ENCODE results near the gene PSMG3. TPM values are rescaled to one million over a fixed set of nuclear protein-coding genes. Genes with fewer than 3 reads are reported as not detected.
A peak's percentile ranks its signal among the peaks of the same experiment; 100 is the strongest.

The PSMG3 gene
- total and polyA plus RNA-seq, 7 experiments from 2014 or later, result 12.1 to 57.9 (median 23.4) TPM

DNA sequence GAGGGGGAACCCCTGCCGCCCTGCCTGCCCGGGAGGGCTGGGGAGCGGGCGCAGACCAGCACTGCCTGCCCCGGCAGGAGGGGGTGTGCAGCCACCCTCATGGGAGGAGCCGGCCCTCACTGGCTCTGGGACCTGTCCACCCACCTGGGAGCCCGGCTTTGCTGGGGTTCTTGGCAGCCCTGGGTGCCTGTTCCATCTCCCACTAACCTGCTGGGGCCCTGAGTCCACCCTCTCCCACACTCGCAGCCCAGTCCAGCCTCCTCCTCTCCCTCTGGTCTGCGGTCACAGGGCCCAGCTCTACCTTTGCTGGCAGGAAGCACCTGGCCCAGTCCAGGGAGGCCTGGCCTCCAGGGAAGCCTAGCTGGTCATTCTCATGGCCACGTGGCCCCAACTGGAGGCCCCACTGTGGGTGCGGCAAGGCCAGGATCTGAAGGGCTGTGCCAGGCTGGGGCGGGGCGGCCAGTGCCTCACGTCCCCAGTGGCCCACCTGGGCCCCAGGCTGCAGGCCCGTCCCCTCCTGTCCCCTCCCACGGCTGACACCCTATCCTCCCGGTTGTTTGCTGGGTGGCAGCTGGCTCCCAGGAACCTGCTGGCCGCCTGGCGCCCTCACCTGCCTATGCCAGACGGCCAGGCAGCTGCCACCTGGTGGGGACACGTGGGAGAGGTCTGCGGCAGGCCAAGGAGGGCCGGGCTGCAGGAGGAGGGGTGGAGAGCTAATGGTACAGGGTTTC is 13.9 kb downstream of the PSMG3 start, which contains the start of gene TMEM184A:
Gene TMEM184A, minus strand, starts transcription at position 393 of the 731 bp plus-strand sequence. CDS start 721 bp downstream, outside the sequence.
- Histone ChIP-seq H3K27me3 (ENCODE audit: control insufficient read depth in 2 of 2, insufficient read depth in 2 of 2, low read length in 2 of 2) (no peaks in the 10 kb centered on the region), H3K4me3 (ENCODE audit: low read length) (no peak within 1 kb of the TSS), H3K27ac (ENCODE audit: low read depth, low read length) (no peak within 1 kb of the TSS), H3K36me3 (ENCODE audit: control insufficient read depth in 2 of 3, insufficient read depth in 3 of 3, low read length in 3 of 3) (no peaks in the 10 kb centered on the region), H3K4me1 (ENCODE audit: control insufficient read depth in 2 of 2, insufficient read depth in 2 of 2, low read length in 2 of 2) (no peaks in the 10 kb centered on the region), H3K9me3 (ENCODE audit: control insufficient read depth in 2 of 3, low read length in 3 of 3) (no peaks in the 10 kb centered on the region)
- Mint-ChIP-seq H3K27ac (peak within 1 kb of the TSS in 1 of 9 donors; percentile 56), H3K36me3 (no peaks in the 10 kb centered on the region), H3K9me3 (no peaks in the 10 kb centered on the region), H3K4me1 (peaks cover 0 to 4% (median 0%) of the 10 kb centered on the region in 7 donors), H3K4me3 (peak within 1 kb of the TSS in 1 of 10 donors; percentile 34), H3K27me3 (no peaks in the 10 kb centered on the region)
- POLR2A ChIA-PET, result interaction anchor here (0.6 kb wide), 1 partner anchor 1477 kb away, joined by 5 read pairs; no protein-coding TSS in a partner anchor
- DNase-seq (peak in 7 of 9 donors; percentile 48 to 67 (median 57)), ATAC-seq (peak; percentile 70)
- CTCF ChIA-PET, result interaction anchor here (0.7 to 1.0 kb wide), 6 partner anchors 12 to 51 kb away, joined by 3 to 4 read pairs (median 3); partner anchors contain the start of gene PSMG3
- intact Hi-C loops (cut with micrococcal nuclease), result loop anchor here in 1 of 2 donors (1.0 kb wide), 2 partner anchors 24 to 52 kb away; partner anchors contain the start of gene INTS1

DNA sequence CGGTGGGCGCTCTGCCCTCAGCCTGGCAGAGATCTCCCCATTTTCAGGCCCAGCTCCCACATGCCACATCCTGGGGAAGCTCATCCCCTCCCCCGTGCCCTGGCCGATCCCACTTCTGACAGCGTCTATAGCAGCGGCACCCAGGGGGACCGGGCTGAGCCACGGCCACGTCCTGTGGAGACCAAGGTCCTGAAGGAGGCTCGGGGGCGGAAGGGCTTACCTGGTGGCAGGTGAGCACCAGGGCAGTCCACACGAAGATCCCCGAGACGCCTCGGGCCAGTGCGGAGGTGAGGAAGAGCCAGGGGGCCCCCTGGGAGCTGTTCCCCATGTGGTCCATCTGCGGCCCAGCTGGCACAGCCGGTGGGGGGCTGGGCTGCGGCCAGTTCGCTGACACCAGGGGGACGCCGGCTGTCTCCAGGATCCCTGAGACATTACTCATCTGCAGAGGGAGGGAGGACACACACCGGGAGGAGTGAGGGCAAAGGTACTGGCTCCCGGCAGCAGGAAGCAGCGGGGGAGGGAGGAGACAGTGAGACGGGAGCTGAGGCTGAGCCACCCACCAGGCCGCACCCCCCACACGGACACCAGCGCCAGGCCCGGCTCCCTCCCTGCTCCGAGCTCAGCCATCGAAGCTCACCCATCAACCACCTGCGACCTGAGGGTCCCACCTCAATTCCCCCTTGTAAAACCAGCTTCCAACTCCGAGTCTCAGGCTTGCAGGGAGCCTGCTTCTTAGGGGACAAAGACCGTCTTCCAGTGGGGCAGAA is 14.6 kb downstream of the PSMG3 start:
- no peak overlapping the region for H3K27ac ChIP-seq (ENCODE audit: low read depth, low read length)
- ATAC-seq (no peak), DNase-seq (no peak)
- no peak overlapping the region for H3K27ac Mint-ChIP-seq
- H3K4me1 ChIP-seq (ENCODE audit: control insufficient read depth in 2 of 2, insufficient read depth in 2 of 2, low read length in 2 of 2), result no peaks in the 10 kb centered on the region
- no peak overlapping the region for H3K4me3 Mint-ChIP-seq
- no peaks in the 10 kb centered on the region for H3K27me3 ChIP-seq (ENCODE audit: control insufficient read depth in 2 of 2, insufficient read depth in 2 of 2, low read length in 2 of 2)
- no peaks in the 10 kb centered on the region for H3K36me3 Mint-ChIP-seq
- intact Hi-C loops (cut with micrococcal nuclease), result no loop called here
- H3K4me3 ChIP-seq (ENCODE audit: low read length), result no peak overlapping the region
- no peaks in the 10 kb centered on the region for H3K27me3 Mint-ChIP-seq
- no peaks in the 10 kb centered on the region for H3K9me3 ChIP-seq (ENCODE audit: control insufficient read depth in 2 of 3, low read length in 3 of 3)
- CTCF ChIA-PET, result interaction anchor here (0.6 to 1.0 kb wide), 3 partner anchors 11 to 346 kb away, joined by 3 to 4 read pairs (median 3); no protein-coding TSS in a partner anchor
- H3K36me3 ChIP-seq (ENCODE audit: control insufficient read depth in 2 of 3, insufficient read depth in 3 of 3, low read length in 3 of 3), result no peaks in the 10 kb centered on the region
- POLR2A ChIA-PET, result no interaction called here
- H3K4me1 Mint-ChIP-seq, result peaks cover 0 to 4% (median 0%) of the 10 kb centered on the region in 7 donors
- H3K9me3 Mint-ChIP-seq, result no peaks in the 10 kb centered on the region

DNA sequence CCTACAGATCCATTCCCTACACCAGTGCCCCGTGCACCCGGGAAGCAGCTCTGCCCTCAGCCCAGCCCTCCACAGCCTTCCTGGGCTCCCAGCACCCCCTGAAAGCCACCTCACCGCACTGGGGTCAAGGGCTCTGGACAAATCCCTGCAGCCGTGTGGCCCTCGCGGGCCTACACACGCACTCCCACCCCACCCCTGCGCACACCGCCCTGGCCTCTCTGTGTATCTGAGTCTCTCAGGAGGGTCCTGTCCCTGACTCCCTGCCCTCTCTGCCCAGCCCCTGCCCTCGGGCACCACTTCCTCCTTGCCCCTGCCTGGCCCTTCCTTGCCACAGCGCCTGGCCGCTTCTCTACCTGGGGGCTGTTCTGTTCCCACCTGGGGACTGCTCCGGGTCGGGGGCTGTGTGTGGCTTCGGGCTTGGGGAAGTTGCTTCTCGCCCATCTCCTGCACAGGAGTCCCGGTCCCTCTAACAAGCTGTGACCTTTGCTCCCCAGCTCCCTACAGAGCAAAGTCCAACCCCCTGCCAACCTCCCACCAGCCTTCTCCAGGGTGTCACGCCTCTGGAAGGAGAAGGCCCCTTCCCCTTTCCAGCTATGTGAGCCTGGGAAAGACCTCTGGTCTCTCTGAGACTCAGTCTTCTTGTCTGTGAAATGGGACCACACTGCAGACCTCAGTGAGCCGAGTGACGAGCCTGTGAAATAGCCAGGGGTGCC is 15.3 kb downstream of the PSMG3 start:
- peaks cover 0 to 4% (median 0%) of the 10 kb centered on the region in 7 donors for H3K4me1 Mint-ChIP-seq
- Histone ChIP-seq H3K27me3 (ENCODE audit: control insufficient read depth in 2 of 2, insufficient read depth in 2 of 2, low read length in 2 of 2) (no peaks in the 10 kb centered on the region), H3K4me1 (ENCODE audit: control insufficient read depth in 2 of 2, insufficient read depth in 2 of 2, low read length in 2 of 2) (no peaks in the 10 kb centered on the region), H3K9me3 (ENCODE audit: control insufficient read depth in 2 of 3, low read length in 3 of 3) (no peaks in the 10 kb centered on the region), H3K36me3 (ENCODE audit: control insufficient read depth in 2 of 3, insufficient read depth in 3 of 3, low read length in 3 of 3) (no peaks in the 10 kb centered on the region), H3K4me3 (ENCODE audit: low read length) (no peak overlapping the region), H3K27ac (ENCODE audit: low read depth, low read length) (no peak overlapping the region)
- DNase-seq (no peak), ATAC-seq (no peak)
- peak overlapping the region in 1 of 9 donors; percentile 9 for H3K27ac Mint-ChIP-seq
- intact Hi-C loops (cut with micrococcal nuclease), result no loop called here
- H3K4me3 Mint-ChIP-seq, result no peak overlapping the region
- no peaks in the 10 kb centered on the region for H3K9me3 Mint-ChIP-seq
- H3K36me3 Mint-ChIP-seq, result no peaks in the 10 kb centered on the region
- POLR2A ChIA-PET, result interaction anchor here (0.5 kb wide), 1 partner anchor 19 kb away, joined by 3 read pairs; no protein-coding TSS in a partner anchor
- CTCF ChIA-PET, result no interaction called here
- H3K27me3 Mint-ChIP-seq, result no peaks in the 10 kb centered on the region

DNA sequence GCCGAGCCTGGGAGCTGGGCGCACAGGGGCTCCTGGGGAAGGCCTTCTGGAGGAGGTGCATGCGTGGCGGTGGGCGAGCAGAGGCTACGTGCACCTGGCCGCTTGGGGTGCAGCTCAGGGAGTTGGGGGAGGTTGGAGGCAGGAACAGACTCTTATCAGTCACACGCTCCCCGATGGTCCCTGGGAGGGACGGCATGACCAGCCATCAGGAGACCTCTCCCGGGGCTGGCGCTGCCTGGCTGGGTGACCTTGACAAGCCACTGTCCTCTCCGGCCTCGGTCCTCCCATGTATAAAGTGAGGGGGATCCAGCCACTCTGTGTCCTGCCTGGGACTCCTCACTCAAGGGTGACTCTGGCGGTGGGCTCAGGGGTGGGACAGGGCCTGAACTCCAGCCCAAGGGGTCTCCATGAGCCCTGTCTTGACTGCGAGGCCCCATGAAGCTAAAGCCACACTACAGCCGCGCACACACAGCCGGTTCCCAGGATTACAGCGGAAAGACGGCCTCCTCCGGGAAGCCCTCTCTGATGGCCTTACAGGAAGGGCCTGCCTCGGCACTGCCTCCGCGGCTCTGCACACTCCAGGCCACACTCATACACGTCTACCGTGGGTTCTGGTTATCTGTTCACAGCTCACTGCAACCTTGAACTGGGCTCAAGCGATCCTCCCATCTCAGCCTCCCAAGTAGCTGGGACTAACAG is 16.2 kb downstream of the PSMG3 start:
- no peak for ATAC-seq

DNA sequence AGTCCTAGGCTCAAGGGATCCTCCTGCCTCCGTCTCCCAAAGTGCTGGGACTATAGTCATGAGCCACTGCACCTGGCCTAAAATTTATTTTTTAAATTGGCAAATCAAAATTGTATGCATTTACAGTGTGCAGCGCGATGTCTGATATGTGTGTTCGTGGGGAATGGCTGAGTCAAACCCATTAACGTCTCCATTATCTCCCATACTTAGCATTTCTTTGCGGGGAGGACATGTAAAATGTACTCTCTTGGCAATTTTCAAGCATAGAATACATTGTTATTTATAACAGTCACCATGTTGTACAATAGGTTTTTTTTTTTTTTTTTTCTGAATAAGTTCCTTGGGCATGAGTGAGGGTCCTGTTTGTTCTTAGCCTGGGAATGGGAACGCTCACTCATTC is 17.6 kb downstream of the PSMG3 start:
- H3K9me3 ChIP-seq (ENCODE audit: control insufficient read depth in 2 of 3, low read length in 3 of 3), result no peaks in the 10 kb centered on the region
- Mint-ChIP-seq H3K9me3 (no peaks in the 10 kb centered on the region), H3K36me3 (no peaks in the 10 kb centered on the region), H3K27ac (no peak overlapping the region), H3K27me3 (no peaks in the 10 kb centered on the region), H3K4me1 (peaks cover 0 to 12% (median 4%) of the 10 kb centered on the region in 7 donors), H3K4me3 (no peak overlapping the region)
- ChIA-PET POLR2A (no interaction called here), CTCF (no interaction called here)
- no peaks in the 10 kb centered on the region for H3K36me3 ChIP-seq (ENCODE audit: control insufficient read depth in 2 of 3, insufficient read depth in 3 of 3, low read length in 3 of 3)
- intact Hi-C loops (cut with micrococcal nuclease), result no loop called here
- H3K27me3 ChIP-seq (ENCODE audit: control insufficient read depth in 2 of 2, insufficient read depth in 2 of 2, low read length in 2 of 2), result no peaks in the 10 kb centered on the region
- H3K4me1 ChIP-seq (ENCODE audit: control insufficient read depth in 2 of 2, insufficient read depth in 2 of 2, low read length in 2 of 2), result no peaks in the 10 kb centered on the region
- H3K27ac ChIP-seq (ENCODE audit: low read depth, low read length), result no peak overlapping the region
- ATAC-seq, result no peak
- no peak for DNase-seq
- H3K4me3 ChIP-seq (ENCODE audit: low read length), result no peak overlapping the region

More for the DNA sequence above, 16.2 kb downstream of the PSMG3 start:
- ChIA-PET POLR2A (interaction anchor here (0.5 kb wide), 1 partner anchor 20 kb away, joined by 3 read pairs; no protein-coding TSS in a partner anchor), CTCF (no interaction called here)
- no peaks in the 10 kb centered on the region for H3K9me3 Mint-ChIP-seq
- H3K36me3 Mint-ChIP-seq, result no peaks in the 10 kb centered on the region
- no peaks in the 10 kb centered on the region for H3K9me3 ChIP-seq (ENCODE audit: control insufficient read depth in 2 of 3, low read length in 3 of 3)
- no peak overlapping the region for H3K4me3 Mint-ChIP-seq
- no peak overlapping the region for H3K27ac ChIP-seq (ENCODE audit: low read depth, low read length)
- no peaks in the 10 kb centered on the region for H3K27me3 ChIP-seq (ENCODE audit: control insufficient read depth in 2 of 2, insufficient read depth in 2 of 2, low read length in 2 of 2)
- intact Hi-C loops (cut with micrococcal nuclease), result no loop called here
- DNase-seq, result no peak
- H3K4me3 ChIP-seq (ENCODE audit: low read length), result no peak overlapping the region
- peak overlapping the region in 1 of 9 donors; percentile 9 for H3K27ac Mint-ChIP-seq
- no peaks in the 10 kb centered on the region for H3K4me1 ChIP-seq (ENCODE audit: control insufficient read depth in 2 of 2, insufficient read depth in 2 of 2, low read length in 2 of 2)
- H3K27me3 Mint-ChIP-seq, result no peaks in the 10 kb centered on the region
- peaks cover 0 to 8% (median 0%) of the 10 kb centered on the region in 7 donors for H3K4me1 Mint-ChIP-seq
- H3K36me3 ChIP-seq (ENCODE audit: control insufficient read depth in 2 of 3, insufficient read depth in 3 of 3, low read length in 3 of 3), result no peaks in the 10 kb centered on the region

DNA sequence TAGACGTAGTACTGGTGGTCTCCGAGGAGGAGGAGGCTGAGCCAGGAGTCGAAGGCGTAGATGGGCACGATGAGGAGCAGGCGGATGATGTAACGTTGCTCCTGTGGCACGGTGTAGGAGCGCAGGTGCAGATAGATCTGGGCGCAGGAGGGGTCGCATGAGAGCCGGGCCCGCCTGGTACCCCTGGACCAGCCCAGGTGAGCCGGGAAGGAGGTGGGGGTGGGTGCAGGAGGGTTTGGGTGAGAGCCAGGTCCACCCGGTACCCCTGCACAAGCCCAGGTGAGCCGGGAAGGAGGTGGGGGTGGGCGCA is 19.0 kb downstream of the PSMG3 start:
- H3K27me3 Mint-ChIP-seq, result no peaks in the 10 kb centered on the region
- ChIA-PET CTCF (no interaction called here), POLR2A (no interaction called here)
- Histone ChIP-seq H3K9me3 (ENCODE audit: control insufficient read depth in 2 of 3, low read length in 3 of 3) (no peaks in the 10 kb centered on the region), H3K4me1 (ENCODE audit: control insufficient read depth in 2 of 2, insufficient read depth in 2 of 2, low read length in 2 of 2) (no peaks in the 10 kb centered on the region), H3K36me3 (ENCODE audit: control insufficient read depth in 2 of 3, insufficient read depth in 3 of 3, low read length in 3 of 3) (no peaks in the 10 kb centered on the region), H3K27ac (ENCODE audit: low read depth, low read length) (no peak overlapping the region), H3K27me3 (ENCODE audit: control insufficient read depth in 2 of 2, insufficient read depth in 2 of 2, low read length in 2 of 2) (no peaks in the 10 kb centered on the region), H3K4me3 (ENCODE audit: low read length) (no peak overlapping the region)
- no peaks in the 10 kb centered on the region for H3K9me3 Mint-ChIP-seq
- H3K36me3 Mint-ChIP-seq, result no peaks in the 10 kb centered on the region
- no peak overlapping the region for H3K4me3 Mint-ChIP-seq
- no peak overlapping the region for H3K27ac Mint-ChIP-seq
- peaks cover 0 to 8% (median 4%) of the 10 kb centered on the region in 7 donors for H3K4me1 Mint-ChIP-seq
- intact Hi-C loops (cut with micrococcal nuclease), result no loop called here
- ATAC-seq (no peak), DNase-seq (no peak)
